Measurements from ENCODE around the gene PNISR. TPM values are rescaled to one million over a fixed set of nuclear protein-coding genes. Genes with fewer than 3 reads are reported as not detected.

Gene PNISR
- total and polyA plus RNA-seq, 2 of the 13 experiments (the other 11 are each of a cell fraction or from before 2014, with no cell fraction given) = 43.0 to 48.0 TPM

DNA sequence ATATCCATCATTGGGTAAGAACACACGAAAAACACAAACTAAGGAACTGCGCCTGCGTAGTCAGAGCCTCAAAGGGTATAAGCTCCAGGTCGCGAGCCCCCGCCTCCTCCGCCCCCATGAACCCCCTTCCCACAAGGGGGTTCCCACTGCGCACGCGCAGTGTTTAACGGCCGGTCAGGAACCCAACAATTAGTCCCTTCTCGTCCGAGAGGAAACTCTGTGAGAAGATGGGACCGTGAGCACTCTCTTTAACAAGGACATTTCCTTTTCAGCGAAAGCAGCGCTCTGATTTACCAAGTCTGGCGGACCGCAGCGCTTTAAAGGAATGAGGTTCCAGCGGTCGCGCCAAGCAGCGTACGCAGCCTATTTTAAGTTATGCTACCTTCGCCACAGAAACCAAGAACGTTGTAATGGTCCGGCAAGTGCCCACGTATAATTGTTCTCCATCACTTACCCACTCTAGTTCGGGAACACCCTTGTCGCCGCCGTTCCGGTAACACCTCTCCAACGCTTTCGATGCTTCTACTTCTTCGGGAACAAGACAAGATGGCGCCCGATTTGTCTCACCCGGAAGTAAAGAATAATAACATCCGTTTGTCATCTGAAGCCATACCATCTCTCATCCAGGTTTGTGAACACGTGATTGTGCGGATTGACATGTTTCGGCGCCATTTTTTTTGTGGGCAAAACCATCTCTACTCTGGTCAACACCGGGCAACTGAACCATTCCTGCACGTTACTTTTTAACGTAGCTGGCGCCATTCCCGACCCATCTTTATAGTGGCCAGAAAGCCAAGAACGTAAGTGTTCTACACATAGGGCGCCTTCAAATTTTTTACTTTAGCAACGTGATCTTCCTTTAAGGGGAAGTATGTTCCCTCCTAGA, at the start of gene PNISR (continued):
- TF ChIP-seq CBFB (CRISPR knock-in tag; IDR thresholded peaks at IDR 0.05) = no peak; the same call in 1 of the 2 replicates
- TF ChIP-seq ZNF564 (CRISPR knock-in tag; IDR thresholded peaks at IDR 0.05) = no peak; the same call in 1 of the 2 replicates
- peak; percentile 73; the same call in 1 of the 2 replicates for TF ChIP-seq BRD4 (CRISPR knock-in tag; IDR thresholded peaks at IDR 0.05)
- peak; percentile 92 for TF ChIP-seq THAP11 (CRISPR knock-in tag; IDR thresholded peaks at IDR 0.05)
- 0 out of 2 replicates have a peak, but pooled peaks have one; percentile 51 for TF ChIP-seq ZNF235 (CRISPR knock-in tag; IDR thresholded peaks at IDR 0.05; ENCODE audit: borderline replicate concordance)
- peak; percentile 84 for TF ChIP-seq RAD51 (IDR thresholded peaks at IDR 0.05; ENCODE audit: borderline replicate concordance)
- TF ChIP-seq, protein P1, sequence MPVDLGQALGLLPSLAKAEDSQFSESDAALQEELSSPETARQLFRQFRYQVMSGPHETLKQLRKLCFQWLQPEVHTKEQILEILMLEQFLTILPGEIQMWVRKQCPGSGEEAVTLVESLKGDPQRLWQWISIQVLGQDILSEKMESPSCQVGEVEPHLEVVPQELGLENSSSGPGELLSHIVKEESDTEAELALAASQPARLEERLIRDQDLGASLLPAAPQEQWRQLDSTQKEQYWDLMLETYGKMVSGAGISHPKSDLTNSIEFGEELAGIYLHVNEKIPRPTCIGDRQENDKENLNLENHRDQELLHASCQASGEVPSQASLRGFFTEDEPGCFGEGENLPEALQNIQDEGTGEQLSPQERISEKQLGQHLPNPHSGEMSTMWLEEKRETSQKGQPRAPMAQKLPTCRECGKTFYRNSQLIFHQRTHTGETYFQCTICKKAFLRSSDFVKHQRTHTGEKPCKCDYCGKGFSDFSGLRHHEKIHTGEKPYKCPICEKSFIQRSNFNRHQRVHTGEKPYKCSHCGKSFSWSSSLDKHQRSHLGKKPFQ (CRISPR knock-in tag; IDR thresholded peaks at IDR 0.05; ENCODE audit: insufficient replicate concordance) = peak; percentile 39
- TF ChIP-seq, protein P2, sequence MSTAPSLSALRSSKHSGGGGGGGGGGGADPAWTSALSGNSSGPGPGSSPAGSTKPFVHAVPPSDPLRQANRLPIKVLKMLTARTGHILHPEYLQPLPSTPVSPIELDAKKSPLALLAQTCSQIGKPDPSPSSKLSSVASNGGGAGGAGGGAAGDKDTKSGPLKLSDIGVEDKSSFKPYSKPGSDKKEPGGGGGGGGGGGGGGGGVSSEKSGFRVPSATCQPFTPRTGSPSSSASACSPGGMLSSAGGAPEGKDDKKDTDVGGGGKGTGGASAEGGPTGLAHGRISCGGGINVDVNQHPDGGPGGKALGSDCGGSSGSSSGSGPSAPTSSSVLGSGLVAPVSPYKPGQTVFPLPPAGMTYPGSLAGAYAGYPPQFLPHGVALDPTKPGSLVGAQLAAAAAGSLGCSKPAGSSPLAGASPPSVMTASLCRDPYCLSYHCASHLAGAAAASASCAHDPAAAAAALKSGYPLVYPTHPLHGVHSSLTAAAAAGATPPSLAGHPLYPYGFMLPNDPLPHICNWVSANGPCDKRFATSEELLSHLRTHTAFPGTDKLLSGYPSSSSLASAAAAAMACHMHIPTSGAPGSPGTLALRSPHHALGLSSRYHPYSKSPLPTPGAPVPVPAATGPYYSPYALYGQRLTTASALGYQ (CRISPR knock-in tag; IDR thresholded peaks at IDR 0.05) = no peak
- TF ChIP-seq ZNF468 (CRISPR knock-in tag; IDR thresholded peaks at IDR 0.05) = 0 out of 2 replicates have a peak, but pooled peaks have one; percentile 34
- TF ChIP-seq ZNF850 (CRISPR knock-in tag; conservative IDR thresholded peaks at IDR 0.05) = no peak
- TF ChIP-seq ZNF556 (CRISPR knock-in tag; IDR thresholded peaks at IDR 0.05; ENCODE audit: borderline replicate concordance) = peak; percentile 14; the same call in 1 of the 2 replicates
- peak; percentile 39 for TF ChIP-seq MED8 (CRISPR knock-in tag; IDR thresholded peaks at IDR 0.05; ENCODE audit: insufficient replicate concordance)
- TF ChIP-seq, protein P3, sequence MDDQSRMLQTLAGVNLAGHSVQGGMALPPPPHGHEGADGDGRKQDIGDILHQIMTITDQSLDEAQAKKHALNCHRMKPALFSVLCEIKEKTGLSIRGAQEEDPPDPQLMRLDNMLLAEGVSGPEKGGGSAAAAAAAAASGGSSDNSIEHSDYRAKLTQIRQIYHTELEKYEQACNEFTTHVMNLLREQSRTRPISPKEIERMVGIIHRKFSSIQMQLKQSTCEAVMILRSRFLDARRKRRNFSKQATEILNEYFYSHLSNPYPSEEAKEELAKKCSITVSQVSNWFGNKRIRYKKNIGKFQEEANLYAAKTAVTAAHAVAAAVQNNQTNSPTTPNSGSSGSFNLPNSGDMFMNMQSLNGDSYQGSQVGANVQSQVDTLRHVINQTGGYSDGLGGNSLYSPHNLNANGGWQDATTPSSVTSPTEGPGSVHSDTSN (CRISPR knock-in tag; IDR thresholded peaks at IDR 0.05; ENCODE audit: borderline replicate concordance) = 0 out of 2 replicates have a peak, but pooled peaks have one; percentile 31
- peak; percentile 44; the same call in 1 of the 2 replicates for TF ChIP-seq SP2 (CRISPR knock-in tag; IDR thresholded peaks at IDR 0.05)
- no peak for TF ChIP-seq JARID2 (CRISPR knock-in tag; IDR thresholded peaks at IDR 0.05; ENCODE audit: insufficient replicate concordance)
- TF ChIP-seq PPARG (CRISPR knock-in tag; conservative IDR thresholded peaks at IDR 0.05) = peak; percentile 12; the same call in 1 of the 2 replicates
- peak; percentile 73; the same call in 1 of the 2 replicates for TF ChIP-seq ZNF788 (CRISPR knock-in tag; IDR thresholded peaks at IDR 0.05; ENCODE audit: borderline replicate concordance)
- TF ChIP-seq ZNF33B (CRISPR knock-in tag; IDR thresholded peaks at IDR 0.05) = 0 out of 2 replicates have a peak, but pooled peaks have one; percentile 41
- 0 out of 2 replicates have a peak, but pooled peaks have one; percentile 11 for TF ChIP-seq ZNF619 (CRISPR knock-in tag; IDR thresholded peaks at IDR 0.05)
- TF ChIP-seq, protein P4, sequence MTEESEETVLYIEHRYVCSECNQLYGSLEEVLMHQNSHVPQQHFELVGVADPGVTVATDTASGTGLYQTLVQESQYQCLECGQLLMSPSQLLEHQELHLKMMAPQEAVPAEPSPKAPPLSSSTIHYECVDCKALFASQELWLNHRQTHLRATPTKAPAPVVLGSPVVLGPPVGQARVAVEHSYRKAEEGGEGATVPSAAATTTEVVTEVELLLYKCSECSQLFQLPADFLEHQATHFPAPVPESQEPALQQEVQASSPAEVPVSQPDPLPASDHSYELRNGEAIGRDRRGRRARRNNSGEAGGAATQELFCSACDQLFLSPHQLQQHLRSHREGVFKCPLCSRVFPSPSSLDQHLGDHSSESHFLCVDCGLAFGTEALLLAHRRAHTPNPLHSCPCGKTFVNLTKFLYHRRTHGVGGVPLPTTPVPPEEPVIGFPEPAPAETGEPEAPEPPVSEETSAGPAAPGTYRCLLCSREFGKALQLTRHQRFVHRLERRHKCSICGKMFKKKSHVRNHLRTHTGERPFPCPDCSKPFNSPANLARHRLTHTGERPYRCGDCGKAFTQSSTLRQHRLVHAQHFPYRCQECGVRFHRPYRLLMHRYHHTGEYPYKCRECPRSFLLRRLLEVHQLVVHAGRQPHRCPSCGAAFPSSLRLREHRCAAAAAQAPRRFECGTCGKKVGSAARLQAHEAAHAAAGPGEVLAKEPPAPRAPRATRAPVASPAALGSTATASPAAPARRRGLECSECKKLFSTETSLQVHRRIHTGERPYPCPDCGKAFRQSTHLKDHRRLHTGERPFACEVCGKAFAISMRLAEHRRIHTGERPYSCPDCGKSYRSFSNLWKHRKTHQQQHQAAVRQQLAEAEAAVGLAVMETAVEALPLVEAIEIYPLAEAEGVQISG (CRISPR knock-in tag; IDR thresholded peaks at IDR 0.05) = peak; percentile 70
- TF ChIP-seq KDM5B (CRISPR knock-in tag; IDR thresholded peaks at IDR 0.05; ENCODE audit: borderline replicate concordance) = peak; percentile 60; the same call in 1 of the 2 replicates

Measured in HepG2 (cell line).